ENCODE results near the gene KRTAP12-1.

Gene KRTAP12-1

GRCh38 chr21:44650265-44650972, 31.5 kb downstream of the KRTAP12-1 start:
- no peak overlapping the region for H2AFZ ChIP-seq (ENCODE audit: low read length)
- TF ChIP-seq CTCF (IDR thresholded peaks at IDR 0.05; ENCODE audit: low read length) = no peak
- TF ChIP-seq EZH2 (IDR thresholded peaks at IDR 0.05; ENCODE audit: borderline replicate concordance, low read length) = no peak
- no peaks in the 10 kb centered on the region for H3K4me1 ChIP-seq (ENCODE audit: insufficient read depth, low read length, severe bottlenecking)
- H3K79me2 ChIP-seq (ENCODE audit: insufficient read depth, low read length) = no peaks in the 10 kb centered on the region
- no peaks in the 10 kb centered on the region for H3K9me3 ChIP-seq (ENCODE audit: low read length)
- no peaks in the 10 kb centered on the region for H4K20me1 ChIP-seq (ENCODE audit: insufficient read depth, low read length)
- no peak overlapping the region for H3K9ac ChIP-seq (ENCODE audit: low read length)
- no peak overlapping the region for H3K27ac ChIP-seq (ENCODE audit: low read depth, low read length, poor library complexity, severe bottlenecking)
- no peak overlapping the region for H3K4me3 ChIP-seq (ENCODE audit: low read depth, low read length, poor library complexity, severe bottlenecking)
- no peaks in the 10 kb centered on the region for H3F3A ChIP-seq (ENCODE audit: insufficient read depth, low read length)
- no peak overlapping the region for H3K4me2 ChIP-seq (ENCODE audit: low read length)
- H3K27me3 ChIP-seq (ENCODE audit: insufficient read depth, low read length) = no peaks in the 10 kb centered on the region
- H3K9me2 ChIP-seq (ENCODE audit: low read depth, low read length) = no peaks in the 10 kb centered on the region
- no peaks in the 10 kb centered on the region; the same call in 1 of the 2 replicates for H3K36me3 ChIP-seq (ENCODE audit: insufficient read depth, low read length)

GRCh38 chr21:44649521-44650100, 32.4 kb downstream of the KRTAP12-1 start:
- 0 out of 2 replicates have a peak, but pooled peaks cover 2% of the 10 kb centered on the region for H3K9me3 ChIP-seq (ENCODE audit: low read length)
- no peak overlapping the region for H3K27ac ChIP-seq (ENCODE audit: low read depth, low read length, poor library complexity, severe bottlenecking)
- H3K9me2 ChIP-seq (ENCODE audit: low read depth, low read length) = no peaks in the 10 kb centered on the region
- H3K4me1 ChIP-seq (ENCODE audit: insufficient read depth, low read length, severe bottlenecking) = no peaks in the 10 kb centered on the region
- no peak overlapping the region for H3K9ac ChIP-seq (ENCODE audit: low read length)
- H2AFZ ChIP-seq (ENCODE audit: low read length) = no peak overlapping the region
- no peak overlapping the region for H3K4me3 ChIP-seq (ENCODE audit: low read depth, low read length, poor library complexity, severe bottlenecking)
- H4K20me1 ChIP-seq (ENCODE audit: insufficient read depth, low read length) = no peaks in the 10 kb centered on the region
- no peak overlapping the region for H3K4me2 ChIP-seq (ENCODE audit: low read length)
- H3K27me3 ChIP-seq (ENCODE audit: insufficient read depth, low read length) = no peaks in the 10 kb centered on the region
- no peak for TF ChIP-seq CTCF (IDR thresholded peaks at IDR 0.05; ENCODE audit: low read length)
- H3K36me3 ChIP-seq (ENCODE audit: insufficient read depth, low read length) = no peaks in the 10 kb centered on the region; the same call in 1 of the 2 replicates
- no peaks in the 10 kb centered on the region for H3K79me2 ChIP-seq (ENCODE audit: insufficient read depth, low read length)
- H3F3A ChIP-seq (ENCODE audit: insufficient read depth, low read length) = no peaks in the 10 kb centered on the region

- Histone ChIP-seq H3K9ac (ENCODE audit: low read length) (no peak overlapping the region), H3K27ac (ENCODE audit: low read depth, low read length, poor library complexity, severe bottlenecking) (no peak overlapping the region)
- TF ChIP-seq EZH2 (IDR thresholded peaks at IDR 0.05; ENCODE audit: borderline replicate concordance, low read length) (no peak), CTCF (IDR thresholded peaks at IDR 0.05; ENCODE audit: low read length) (no peak)
Measured at GRCh38 chr21:44648557-44649311, 33.2 kb downstream of the KRTAP12-1 start.

More at GRCh38 chr21:44648557-44649311, 33.2 kb downstream of the KRTAP12-1 start:
- no peaks in the 10 kb centered on the region for H3K9me2 ChIP-seq (ENCODE audit: low read depth, low read length)
- no peaks in the 10 kb centered on the region for H3K4me1 ChIP-seq (ENCODE audit: insufficient read depth, low read length, severe bottlenecking)
- no peak overlapping the region for H2AFZ ChIP-seq (ENCODE audit: low read length)
- no peaks in the 10 kb centered on the region for H4K20me1 ChIP-seq (ENCODE audit: insufficient read depth, low read length)
- no peaks in the 10 kb centered on the region for H3K27me3 ChIP-seq (ENCODE audit: insufficient read depth, low read length)
- H3K4me3 ChIP-seq (ENCODE audit: low read depth, low read length, poor library complexity, severe bottlenecking) = no peak overlapping the region
- no peaks in the 10 kb centered on the region for H3K79me2 ChIP-seq (ENCODE audit: insufficient read depth, low read length)
- no peaks in the 10 kb centered on the region for H3F3A ChIP-seq (ENCODE audit: insufficient read depth, low read length)
- H3K36me3 ChIP-seq (ENCODE audit: insufficient read depth, low read length) = no peaks in the 10 kb centered on the region; the same call in 1 of the 2 replicates
- H3K4me2 ChIP-seq (ENCODE audit: low read length) = no peak overlapping the region
- H3K9me3 ChIP-seq (ENCODE audit: low read length) = peaks cover 6% of the 10 kb centered on the region; the same call in 1 of the 2 replicates

Data from OCI-LY1 (cell line).